Osteoblast (primary cell): ENCODE measurements around the gene UMPS. TPM values are rescaled to one million over a fixed set of nuclear protein-coding genes. Genes with fewer than 3 reads are reported as not detected.

Experiments used
- DNase-seq: peaks from one replicate; pipeline ENCODE4 v3.0.0; 2011; ENCODE audit warnings: low spot score, mixed read lengths; ENCODE audit not compliant: insufficient read length; ENCODE audit errors: missing footprints
- H2AFZ ChIP-seq: 2 replicates; pipeline ENCODE4 v1.6.0; 2011; ENCODE audit warnings: mild to moderate bottlenecking, low read length
- H3K27ac ChIP-seq: 2 replicates; pipeline ENCODE4 v1.5.1; 2011; ENCODE audit warnings: mild to moderate bottlenecking, low read depth, low read length, moderate library complexity
- H3K27me3 ChIP-seq: 2 replicates; pipeline ENCODE4 v1.6.0; 2012; ENCODE audit warnings: mild to moderate bottlenecking, control low read depth, inconsistent platforms, low read length, moderate library complexity; ENCODE audit not compliant: insufficient read depth
- H3K36me3 ChIP-seq: 2 replicates; pipeline ENCODE4 v1.5.1; 2011; ENCODE audit warnings: mild to moderate bottlenecking, low read length, control low read depth, moderate library complexity; ENCODE audit not compliant: insufficient read depth
- H3K4me1 ChIP-seq: 2 replicates; pipeline ENCODE4 v1.5.1; 2011; ENCODE audit warnings: mild to moderate bottlenecking, low read length, control low read depth, moderate library complexity; ENCODE audit not compliant: insufficient read depth
- H3K4me2 ChIP-seq: 2 replicates; pipeline ENCODE4 v1.6.0; 2011; ENCODE audit warnings: mild to moderate bottlenecking, low read length; ENCODE audit not compliant: insufficient read depth
- H3K4me3 ChIP-seq: fragments of 200-600 bp; sonication (generic); 3 replicates; pipeline ENCODE4 v1.5.1; 2012; ENCODE audit warnings: mild to moderate bottlenecking, low read length, inconsistent platforms; ENCODE audit not compliant: insufficient read depth
- H3K79me2 ChIP-seq: 2 replicates; pipeline ENCODE4 v1.6.0; 2012; ENCODE audit warnings: mild to moderate bottlenecking, low read length, control low read depth, inconsistent platforms; ENCODE audit not compliant: insufficient read depth
- H3K9me3 ChIP-seq: 2 replicates; pipeline ENCODE4 v1.5.1; 2011; ENCODE audit warnings: low read depth, low read length, control low read depth
- H4K20me1 ChIP-seq: 2 replicates; pipeline ENCODE4 v1.6.0; 2012; ENCODE audit warnings: mild to moderate bottlenecking, low read length, control low read depth; ENCODE audit not compliant: insufficient read depth
- CTCF ChIP-seq: IDR thresholded peaks from 2 replicates; pipeline ENCODE4 v1.5.1; 2011; ENCODE audit warnings: mild to moderate bottlenecking, low read depth, low read length, moderate library complexity; ENCODE audit errors: extremely low read depth
- total RNA-seq: library from RNA; depleted of rRNA; stranded (reverse); fragments of >200 nt; gene quantifications from 2 replicates; pipeline ENCODE4 v1.2.3, GENCODE V29; 2012

UMPS gene
- total RNA-seq, 1 donor: 19.5 TPM

- no peak overlapping the region for H2AFZ ChIP-seq
- no peaks in the 10 kb centered on the region for H3K9me3 ChIP-seq
- peak overlapping the region; percentile 89 for H3K4me2 ChIP-seq
- H3K27me3 ChIP-seq: no peaks in the 10 kb centered on the region
- H3K27ac ChIP-seq: no peak overlapping the region
- no peaks in the 10 kb centered on the region for H4K20me1 ChIP-seq
- no peak for TF ChIP-seq CTCF
- no peak overlapping the region for H3K4me3 ChIP-seq
- H3K79me2 ChIP-seq: peaks cover 40% of the 10 kb centered on the region
- no peak for DNase-seq
- peaks cover 9% of the 10 kb centered on the region for H3K36me3 ChIP-seq
- peaks cover 23% of the 10 kb centered on the region for H3K4me1 ChIP-seq
These were observed 1.5 kb downstream of the UMPS start for GRCh38 chr3:124731760-124732159.

GRCh38 chr3:124741027-124741426 lies 10.8 kb downstream of the UMPS start:
- no peak for TF ChIP-seq CTCF
- Histone ChIP-seq H3K27ac (peak overlapping the region; percentile 33), H2AFZ (no peak overlapping the region), H3K4me1 (no peaks in the 10 kb centered on the region), H4K20me1 (peaks cover 3% of the 10 kb centered on the region), H3K36me3 (peaks cover 74% of the 10 kb centered on the region), H3K4me2 (no peak overlapping the region), H3K9me3 (no peaks in the 10 kb centered on the region), H3K79me2 (peaks cover 14% of the 10 kb centered on the region), H3K4me3 (no peak overlapping the region), H3K27me3 (no peaks in the 10 kb centered on the region)
- DNase-seq: no peak

- H2AFZ ChIP-seq: no peak overlapping the region
- H3K9me3 ChIP-seq: no peaks in the 10 kb centered on the region
- H3K4me1 ChIP-seq: no peaks in the 10 kb centered on the region
- H3K4me2 ChIP-seq: no peak overlapping the region
- H3K79me2 ChIP-seq: no peaks in the 10 kb centered on the region
- no peak for TF ChIP-seq CTCF
- no peak overlapping the region for H3K27ac ChIP-seq
- H3K36me3 ChIP-seq: peaks cover 35% of the 10 kb centered on the region
- H3K27me3 ChIP-seq: no peaks in the 10 kb centered on the region
- no peaks in the 10 kb centered on the region for H4K20me1 ChIP-seq
- no peak for DNase-seq
- no peak overlapping the region for H3K4me3 ChIP-seq
These were observed 15.5 kb downstream of the UMPS start for GRCh38 chr3:124745756-124746155.

- Histone ChIP-seq H3K27ac (no peak overlapping the region), H4K20me1 (no peaks in the 10 kb centered on the region), H3K36me3 (peaks cover 20% of the 10 kb centered on the region), H3K9me3 (no peaks in the 10 kb centered on the region), H3K4me2 (no peak overlapping the region), H3K4me3 (no peak overlapping the region), H2AFZ (no peak overlapping the region), H3K79me2 (no peaks in the 10 kb centered on the region), H3K4me1 (no peaks in the 10 kb centered on the region), H3K27me3 (no peaks in the 10 kb centered on the region)
- DNase-seq: no peak
- TF ChIP-seq CTCF: no peak
These were observed 17.1 kb downstream of the UMPS start for GRCh38 chr3:124747111-124747981.
